DMS114 treated with DMSO at 0.1 percent for 48 hours (cell line): ENCODE data around the gene SORD.
"Not testable (repeated sequence)": the region's sequence is repeated elsewhere in the genome, so short reads cannot be mapped to it uniquely, and the experiment has no call there.

Experiments used
- DNase-seq: peaks from one replicate; lab custom pipeline; 2025; ENCODE audit not compliant: unreplicated experiment; lab: John Stamatoyannopoulos, UW

The SORD gene

DNA sequence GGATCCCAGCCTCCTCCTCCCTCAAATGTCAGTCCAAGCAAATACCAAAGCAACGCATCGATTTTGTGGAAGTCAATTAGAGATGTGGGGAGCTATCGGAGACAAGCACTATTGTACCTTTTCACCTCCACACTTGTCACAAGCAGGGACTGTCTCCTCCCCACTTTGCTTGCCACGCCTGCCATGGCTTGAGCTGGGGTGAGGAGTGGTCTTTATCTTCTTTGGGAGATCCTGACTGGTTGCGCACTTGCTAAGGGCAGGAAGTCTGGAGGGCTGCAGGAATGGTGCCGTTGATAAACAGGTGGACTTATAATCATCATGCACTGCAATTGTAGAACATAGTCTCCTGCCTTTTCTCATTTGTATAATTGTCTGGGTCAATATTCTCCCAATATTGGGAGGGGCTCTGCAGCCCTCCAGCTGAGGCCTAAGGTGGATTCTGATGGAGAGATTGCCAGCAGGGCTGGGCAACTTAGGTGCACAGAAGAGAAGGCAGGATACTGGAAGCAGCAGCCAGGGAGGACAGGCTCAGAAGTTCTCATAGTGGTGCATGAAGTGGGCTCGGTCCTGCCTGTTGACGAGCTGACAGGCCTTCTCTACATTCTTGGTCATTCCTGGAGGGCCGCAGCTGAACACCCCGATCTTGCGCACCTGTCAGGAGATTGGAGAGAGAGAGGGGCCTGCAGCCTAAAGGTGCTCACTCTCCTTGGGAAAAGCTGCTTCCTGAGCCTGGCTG, 70.8 kb downstream of the SORD start:
- no peak for DNase-seq

DNA sequence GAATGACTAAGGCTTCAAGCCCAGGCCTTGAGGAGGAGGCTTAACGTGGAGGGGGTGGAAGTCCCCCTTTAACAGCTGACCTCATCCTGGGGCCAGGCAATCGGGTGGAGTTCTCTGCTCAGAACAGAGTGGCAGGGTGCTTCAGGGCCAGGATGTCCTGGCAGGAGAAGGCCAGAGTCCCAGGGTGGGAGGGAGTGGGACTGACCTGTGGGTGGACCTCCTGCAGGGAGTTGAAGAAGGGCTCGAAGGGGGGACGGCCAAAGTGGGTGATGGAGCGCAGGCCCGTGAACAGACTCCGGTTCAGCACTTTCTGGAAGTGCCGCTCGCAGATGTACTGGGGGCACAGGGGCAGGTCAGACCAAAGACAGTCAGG, 71.3 kb downstream of the SORD start:
- no peak for DNase-seq

DNA sequence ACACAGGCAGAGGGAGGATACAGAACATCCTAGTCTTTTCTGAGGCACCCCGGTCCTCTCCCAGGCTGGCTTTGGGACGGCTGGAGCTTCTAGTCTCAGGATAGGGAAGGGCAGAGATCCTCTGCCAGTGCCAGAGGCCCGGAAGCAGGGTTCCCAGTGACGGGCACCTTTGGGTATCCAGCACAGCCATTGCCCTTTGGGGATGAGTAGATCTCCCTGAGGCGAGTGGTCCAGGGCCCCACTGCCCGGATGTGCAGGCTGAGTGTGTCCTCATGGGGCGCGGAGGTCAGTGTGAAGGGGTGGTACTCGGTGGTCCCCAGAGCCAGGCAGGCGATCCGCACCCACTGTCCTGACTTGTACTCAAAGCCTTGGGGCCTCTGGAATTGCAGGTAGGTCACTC, 72.7 kb downstream of the SORD start:
- no peak for DNase-seq

DNA sequence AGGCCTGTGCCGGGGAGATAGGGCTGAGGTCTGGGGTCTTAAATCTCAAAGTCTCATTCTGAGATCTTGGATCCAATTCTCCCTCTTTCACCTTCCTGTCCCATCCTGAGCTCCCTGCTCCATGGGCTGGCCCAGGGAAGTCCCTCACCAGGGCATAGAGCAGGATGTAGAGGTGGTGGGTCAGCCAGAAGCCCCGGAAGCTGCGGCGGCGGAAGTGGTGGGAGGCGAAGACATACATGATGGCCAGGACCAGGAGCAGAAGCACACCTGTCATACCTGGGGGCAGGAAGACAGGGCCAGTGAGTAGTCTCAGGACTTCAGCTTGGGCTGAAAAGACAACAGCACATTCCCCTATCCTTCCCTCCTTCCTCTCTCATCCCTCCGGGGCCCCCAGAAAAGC, 74.5 kb downstream of the SORD start:
- DNase-seq, result no peak

DNA sequence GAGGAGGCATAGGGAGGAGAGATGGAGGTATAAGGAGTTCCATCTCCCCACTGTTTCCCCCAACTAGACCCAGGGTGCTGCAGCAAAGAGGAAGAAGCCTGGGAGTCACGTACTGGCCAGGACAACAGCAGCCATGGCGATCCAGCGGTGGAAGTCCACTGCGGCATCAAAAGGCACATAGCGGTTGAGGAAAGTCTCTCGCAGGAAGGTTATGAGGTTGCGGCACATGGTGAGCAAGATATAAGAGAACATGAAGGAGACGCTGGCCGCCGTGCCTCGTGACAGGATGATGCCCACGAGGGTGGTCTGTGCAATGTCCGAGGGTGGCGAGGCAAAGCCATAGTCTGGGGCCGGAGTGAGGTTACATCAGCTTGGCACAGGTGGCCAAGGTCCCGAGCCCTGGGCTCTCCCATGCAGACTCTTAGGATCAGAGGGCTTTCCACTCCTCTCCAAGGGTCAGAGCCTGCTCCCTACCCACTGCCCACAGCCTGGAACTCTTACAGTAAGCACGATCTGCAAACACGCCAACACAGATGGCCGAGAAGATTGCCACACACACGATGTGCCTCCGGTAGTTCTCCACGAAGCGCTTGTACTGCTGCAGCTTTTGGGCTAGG, 76.7 kb downstream of the SORD start:
- no peak for DNase-seq

DNA sequence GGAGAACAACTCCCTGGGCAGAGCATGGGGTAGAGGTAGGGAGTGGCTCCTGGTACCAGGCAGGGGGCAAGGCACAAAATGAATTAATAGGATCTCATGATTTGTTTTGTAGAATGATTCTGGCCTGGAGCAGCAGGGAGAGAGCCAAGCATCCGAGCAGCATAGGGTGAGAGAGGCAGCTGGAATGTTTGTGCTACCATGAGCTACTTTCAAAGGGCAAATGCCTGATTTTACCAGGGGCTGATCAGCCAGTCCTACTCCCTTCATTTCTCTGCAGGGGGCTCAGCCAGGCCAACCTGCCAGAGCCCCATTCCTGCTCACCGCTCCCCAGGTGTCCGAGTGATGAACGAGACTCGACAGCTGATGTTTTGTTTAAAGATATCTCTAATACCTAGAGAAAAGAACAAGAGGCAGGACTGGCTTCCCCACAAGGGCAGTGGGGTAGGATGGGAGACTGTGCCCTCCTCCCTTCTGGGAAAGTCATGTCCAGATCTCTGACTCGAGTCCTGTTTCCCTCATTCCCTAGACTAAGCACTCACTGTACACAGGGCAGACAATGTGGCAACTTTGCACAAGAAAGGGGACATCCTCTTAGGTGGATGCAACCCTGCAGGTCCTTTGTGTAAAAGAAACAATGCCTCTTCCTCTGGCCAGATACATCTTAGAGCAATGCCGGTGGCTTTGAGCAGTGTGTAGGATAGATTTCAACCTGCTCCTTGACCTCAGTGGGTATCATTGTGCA, 78.1 kb downstream of the SORD start:
- no peak for DNase-seq

DNA sequence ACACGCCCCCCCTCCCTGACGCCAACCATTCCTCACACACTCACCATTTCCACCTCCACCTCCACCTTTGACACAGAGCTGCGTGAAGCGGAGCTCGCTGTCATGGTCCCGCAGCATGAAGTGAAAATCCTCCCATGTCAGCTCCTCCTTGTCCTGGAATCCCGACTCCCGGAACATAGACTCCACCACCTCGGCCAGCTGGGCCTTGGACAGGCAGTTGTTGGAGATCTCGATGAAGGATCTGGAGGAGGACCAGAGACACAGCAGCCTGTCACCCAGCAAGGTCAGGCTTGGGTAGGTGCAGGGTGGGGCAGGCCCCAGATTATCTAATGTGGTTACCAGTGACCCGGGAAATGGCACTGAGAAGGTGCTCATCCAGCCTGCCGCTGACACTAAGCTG, 78.8 kb downstream of the SORD start:
- no peak for DNase-seq

DNA sequence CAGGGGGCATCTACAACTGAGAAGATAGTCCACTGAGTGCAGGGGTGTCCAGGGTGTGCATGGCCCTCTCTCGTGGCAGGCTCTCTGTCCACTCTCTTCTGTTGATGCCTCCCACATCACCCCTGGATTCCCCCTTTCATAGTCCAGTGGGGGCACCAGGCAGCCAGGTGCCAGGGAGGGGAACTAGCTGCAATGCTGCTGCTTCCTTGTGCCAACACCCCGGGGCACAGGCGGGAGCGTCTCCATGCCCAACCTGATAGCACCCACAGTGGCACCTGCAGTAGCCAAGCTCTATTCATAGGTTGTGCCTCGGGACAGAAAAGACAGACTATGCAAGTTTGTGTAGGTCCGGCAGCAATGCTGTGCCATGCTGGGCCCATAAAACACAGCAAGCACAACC, 79.2 kb downstream of the SORD start:
- no peak for DNase-seq

DNA sequence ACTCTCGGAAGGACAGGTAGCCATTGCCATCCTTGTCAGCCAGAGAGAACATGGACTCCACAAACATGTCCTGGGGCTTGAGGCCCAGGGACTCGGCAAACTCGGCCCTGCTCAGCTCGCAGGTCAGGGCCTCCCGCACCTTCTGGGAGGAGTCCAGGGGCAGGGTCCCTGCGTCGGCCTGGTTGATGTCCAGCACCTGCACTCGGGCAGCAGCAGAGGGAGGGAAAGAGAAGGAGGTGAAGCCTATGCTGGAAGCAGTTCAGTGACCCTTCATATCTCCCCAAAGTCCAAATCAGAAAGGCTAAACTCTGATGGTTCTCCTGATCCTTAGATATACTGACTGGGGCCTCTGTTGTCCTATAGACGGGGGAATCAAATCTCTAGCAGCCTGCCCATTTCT, 81.2 kb downstream of the SORD start:
- DNase-seq, result not testable (repeated sequence)

DNA sequence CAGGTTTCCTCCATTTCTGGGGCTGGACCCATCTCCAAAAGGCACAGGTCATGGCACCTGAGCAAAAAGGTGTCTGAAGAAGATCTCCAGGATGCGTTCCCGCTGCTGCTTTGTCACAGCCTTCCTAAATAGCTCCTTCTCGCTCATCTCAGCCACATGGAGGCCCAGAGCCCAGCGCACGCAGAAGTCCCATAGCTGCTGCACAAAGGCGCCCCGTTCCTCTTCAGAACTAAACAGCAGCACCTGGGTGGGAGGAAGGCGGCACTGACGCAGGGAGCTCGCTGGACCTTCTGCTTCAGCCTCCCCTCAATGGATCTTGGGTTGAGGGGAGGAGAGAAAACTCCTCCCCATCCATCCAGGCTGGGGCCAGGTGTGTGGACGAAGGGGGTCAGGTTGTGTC, 82.6 kb downstream of the SORD start:
- no peak for DNase-seq

DNA sequence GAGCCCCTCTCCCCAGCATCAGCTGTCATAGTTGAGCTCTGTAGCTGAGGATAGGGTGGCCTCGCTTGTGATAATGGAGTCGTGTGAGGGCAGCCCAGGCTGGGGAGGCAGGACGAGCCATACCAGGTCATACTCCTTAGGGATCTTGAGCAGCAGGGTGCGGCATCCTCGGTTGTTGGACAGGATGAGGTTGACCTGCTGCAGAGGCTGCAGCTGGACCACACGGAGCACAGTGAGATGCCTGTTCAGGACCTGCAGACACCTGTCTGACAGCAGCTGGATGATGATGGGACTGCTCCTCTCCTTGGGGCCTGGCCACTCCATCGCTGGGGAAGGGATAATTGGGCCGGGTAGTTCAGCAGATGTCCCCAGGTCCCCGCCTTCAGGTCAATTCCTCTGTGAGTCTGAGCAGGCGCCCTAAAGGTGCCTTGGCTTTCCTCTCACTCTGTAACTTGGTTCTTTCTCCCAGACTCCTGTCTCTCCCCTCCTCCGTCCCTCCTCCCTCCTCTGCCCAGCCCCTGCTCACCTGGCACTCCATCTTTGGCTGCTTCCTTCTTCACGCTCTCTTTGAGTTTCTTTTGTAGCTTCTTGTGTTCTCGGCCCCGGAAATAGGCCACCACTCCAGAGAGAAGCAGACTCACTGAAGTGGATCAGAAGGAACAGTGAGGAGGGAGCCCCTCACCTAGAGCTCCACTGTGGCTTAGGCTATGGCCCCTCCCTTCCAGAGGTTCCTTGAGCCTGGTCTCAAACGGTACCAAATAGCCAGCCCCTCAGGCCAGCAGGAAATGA, 83.2 kb downstream of the SORD start:
- no peak for DNase-seq

DNA sequence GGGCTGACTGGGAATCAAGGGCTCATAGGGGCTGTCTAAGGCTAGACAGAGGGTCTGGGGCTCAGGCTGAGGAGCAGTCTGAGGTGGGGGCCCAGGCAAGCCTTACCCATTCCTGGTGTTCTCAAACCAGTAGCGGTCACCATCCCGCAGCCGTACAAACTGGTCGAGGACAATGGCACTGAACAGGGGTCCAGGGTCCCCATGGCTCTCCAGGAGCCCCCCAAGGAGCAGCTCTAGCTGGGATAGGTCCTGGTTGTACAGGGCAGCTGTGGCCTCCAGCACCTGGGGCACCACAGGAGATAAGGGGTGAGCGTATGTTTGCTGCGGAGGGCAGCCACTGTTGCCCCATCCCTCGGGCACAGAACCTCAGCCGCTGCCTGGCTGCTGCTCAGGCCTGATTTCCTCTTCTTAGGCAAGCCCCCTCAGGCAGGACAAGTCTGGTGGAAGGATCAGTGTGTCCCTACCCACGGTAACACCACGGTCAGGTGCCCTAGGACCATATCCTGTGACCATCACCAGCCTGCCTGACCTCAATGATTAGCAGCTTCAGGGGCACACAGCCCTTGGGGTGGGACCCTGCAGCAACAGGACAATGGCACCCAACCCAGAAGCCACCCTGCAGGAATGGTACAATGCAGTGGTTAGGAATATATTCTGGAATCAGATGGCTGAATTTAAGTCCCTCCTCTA, 85.1 kb downstream of the SORD start:
- DNase-seq, result no peak

DNA sequence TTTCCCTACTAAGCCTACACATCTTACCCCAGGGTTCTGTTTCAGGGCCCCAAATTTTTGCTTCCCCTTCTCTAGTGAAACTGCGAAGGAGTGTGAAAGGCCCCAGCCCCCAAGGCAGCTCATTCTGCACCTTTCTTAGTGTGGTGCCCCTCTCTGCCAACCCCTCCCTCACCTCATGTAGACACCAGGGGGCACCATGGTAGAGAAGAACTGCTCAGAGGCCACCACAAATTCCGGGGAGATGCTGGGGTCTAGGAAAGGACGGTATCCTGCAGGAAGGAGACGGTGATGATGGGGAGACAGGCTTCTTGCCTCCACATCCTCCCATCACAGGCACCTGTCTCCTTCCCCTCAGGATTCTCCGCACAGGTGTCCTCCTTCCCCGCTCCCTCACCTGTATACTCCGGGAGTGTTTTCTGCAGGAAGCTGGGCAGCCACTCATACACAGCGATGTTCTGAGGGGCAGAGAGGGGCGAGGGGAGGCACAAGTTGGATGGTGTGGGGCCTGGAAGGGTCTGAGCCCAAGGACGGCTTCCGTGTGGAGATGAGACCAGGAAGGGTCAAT, 87.3 kb downstream of the SORD start:
- DNase-seq, result no peak

DNA sequence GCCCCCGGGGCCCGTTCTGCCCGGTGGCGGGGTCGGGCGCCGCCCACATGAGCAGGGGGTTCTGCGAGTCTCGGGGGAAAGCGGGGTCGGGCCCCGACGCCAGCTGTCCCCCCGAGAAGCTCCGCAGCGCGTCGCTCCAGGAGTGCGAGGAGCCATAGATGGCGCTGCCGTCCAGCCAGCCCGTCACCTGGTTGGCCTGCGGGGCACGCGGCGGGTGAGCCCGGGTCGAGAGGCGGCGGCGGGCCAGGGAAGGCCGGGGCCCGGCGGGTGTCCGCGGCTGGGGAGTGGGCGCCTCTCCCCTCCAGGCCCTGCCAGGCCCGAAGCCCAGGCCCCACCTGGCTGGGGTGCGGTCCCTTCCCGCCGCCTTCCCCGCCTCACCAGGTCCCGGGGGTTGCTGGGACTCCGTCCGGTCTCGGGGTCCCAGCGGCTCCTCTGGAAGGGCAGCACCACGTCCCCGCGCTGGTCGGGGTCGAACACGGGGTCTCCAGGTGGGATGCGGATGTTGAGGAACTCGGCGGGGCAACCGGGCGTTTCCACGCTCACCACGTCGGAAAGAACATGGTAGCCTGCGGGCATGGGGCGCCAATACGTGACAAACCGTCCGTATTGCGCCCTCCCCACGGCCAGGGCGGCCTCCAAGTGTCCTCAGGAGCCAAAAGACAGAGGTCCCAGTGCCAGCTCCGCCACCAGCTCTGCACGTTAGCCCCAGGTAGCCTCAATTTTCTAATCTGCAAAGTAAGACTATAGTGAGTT, 88.6 kb downstream of the SORD start:
- no peak for DNase-seq

DNA sequence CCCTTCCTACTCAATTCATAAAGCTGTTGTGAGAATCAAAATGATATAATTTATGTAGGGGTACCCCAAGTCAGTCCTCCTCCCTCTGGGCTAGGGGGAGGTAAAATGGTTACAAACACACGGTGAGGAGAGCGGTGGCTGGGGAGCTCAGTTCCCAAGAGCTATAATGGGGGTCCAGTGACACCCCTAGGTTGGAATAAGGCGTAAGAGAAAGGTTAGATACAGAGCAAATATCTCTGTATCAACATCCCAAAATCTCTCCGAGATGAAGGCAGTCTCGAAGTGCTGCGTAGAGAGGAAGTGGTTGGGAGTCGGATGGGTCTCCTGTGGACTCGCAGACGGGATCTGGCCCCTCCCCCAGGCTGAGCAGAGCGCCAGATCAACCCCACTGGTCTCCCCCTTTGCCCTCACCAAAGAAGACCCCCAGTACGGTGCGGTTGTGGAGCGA, 89.2 kb downstream of the SORD start:
- DNase-seq, result no peak

DNA sequence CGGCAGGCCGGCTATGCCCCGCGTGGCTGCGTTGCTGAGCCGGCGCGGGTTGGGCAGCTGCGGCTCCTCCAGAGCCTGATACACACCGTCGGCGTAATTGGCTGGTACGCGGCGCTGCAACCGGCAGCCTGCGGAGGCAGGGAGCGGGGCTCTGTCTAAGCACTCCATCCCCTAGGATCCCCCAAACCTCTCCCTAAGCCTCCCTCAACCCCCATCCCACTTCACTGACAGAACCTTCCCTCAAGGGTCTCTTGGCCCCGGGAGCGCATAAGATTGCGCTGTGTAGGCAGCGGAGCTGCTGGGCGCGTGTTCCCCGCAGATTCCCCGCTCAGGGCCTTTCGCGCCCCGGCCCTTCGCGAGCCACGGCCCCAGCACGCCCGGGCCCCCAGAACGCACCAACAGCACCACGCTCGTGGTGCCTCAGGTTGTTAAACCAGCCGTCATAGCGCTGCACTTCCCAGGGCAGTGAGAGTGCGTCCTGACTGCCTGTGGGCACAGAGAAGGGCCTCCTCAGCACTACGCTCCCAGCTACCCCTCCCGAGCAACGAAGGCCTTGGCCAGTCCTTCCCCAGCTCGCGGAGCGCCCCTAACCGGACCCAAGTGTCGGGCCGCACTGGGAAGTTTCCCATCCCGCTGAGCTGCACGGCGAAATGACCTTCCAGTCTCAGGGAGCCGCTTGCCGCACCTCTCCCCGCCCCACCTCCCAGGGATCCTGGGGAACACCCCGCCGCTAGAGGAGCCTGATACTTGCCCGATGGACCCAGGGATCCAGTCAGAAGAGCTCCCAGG, 89.8 kb downstream of the SORD start:
- no peak for DNase-seq

DNA sequence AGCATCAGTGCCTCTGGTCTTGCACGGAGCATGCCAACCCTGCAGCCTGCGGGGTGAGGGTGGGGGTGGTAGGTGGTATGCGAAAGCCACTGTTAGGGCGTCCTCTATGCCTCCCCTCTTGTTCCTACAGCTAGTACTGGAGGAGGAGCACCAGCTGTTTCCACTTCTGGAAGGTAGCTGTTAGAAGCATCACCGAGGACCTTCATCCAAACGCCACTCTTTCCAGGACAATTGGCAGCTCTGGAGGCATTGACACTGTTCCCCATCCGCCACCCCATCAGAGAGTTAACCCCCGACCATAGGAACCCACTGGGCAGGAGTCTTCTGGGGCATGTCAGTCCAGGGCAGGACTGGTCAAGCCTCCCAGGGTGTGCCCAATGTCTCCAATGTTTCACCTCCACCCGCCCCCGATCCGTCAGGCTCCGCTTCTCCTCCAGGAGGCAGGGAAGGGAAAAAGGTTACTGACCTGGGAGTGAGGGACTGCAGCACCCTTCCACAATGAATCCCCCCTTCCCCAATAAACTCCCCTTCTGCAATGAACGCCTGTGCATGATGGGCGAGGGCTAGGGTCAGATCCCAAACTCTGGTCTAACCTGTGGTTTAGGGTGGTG, 90.5 kb downstream of the SORD start:
- no peak for DNase-seq

DNA sequence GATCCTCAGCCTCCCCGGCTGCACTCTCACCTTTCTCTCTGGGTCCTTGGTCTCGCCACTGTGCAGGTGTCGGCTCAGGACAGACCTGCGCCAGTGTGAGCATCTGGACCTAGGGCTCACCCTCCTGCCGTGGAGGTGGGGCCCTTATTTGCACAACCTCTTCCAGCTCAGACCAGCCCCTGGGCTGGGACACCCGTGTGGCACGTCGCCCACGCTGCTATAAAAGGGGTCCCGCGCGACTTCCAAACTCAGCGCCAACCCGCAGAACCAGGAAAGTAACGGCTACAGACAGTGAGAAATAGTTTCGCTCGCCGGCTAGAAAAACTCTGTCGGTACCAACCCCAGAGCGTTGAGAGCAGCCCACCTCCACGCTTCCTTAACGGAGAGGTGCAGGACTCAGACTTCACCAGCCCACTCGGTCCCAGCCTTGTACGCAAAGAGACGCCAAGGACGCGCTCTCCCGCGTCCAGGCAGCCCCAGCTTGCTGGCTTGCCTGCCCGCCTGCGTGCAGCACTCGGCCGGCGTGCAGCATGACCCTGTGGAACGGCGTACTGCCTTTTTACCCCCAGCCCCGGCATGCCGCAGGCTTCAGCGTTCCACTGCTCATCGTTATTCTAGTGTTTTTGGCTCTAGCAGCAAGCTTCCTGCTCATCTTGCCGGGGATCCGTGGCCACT, 91.2 kb downstream of the SORD start, which contains the start of the genes DUOX2 and DUOXA2:
Gene DUOX2 (minus strand): TSS at position 97 of the 675 bp plus-strand sequence. CDS start 761 bp downstream, outside the sequence.
Gene DUOXA2 (plus strand): TSS at position 251 of the 675 bp plus-strand sequence. CDS start 280 bp downstream, at position 531.
- DNase-seq, result no peak
